ENCODE results near the gene CDK15.

Gene CDK15

GRCh38 chr2:201938781-201939180 is 132.4 kb downstream of the CDK15 start:
- DNase-seq (ENCODE audit: low spot score) = no peak

GRCh38 chr2:201939453-201939941 is 133.2 kb downstream of the CDK15 start:
- no peak for DNase-seq (ENCODE audit: low spot score)

GRCh38 chr2:201942531-201942930 is 136.2 kb downstream of the CDK15 start:
- DNase-seq (ENCODE audit: low spot score) = no peak
